ENCODE measurements around the gene KLK15.

KLK15 gene

GRCh38 chr19:50833117-50833801 is at the start of gene KLK15:
TSS of gene KLK15 (minus strand) at chr19:50833574. CDS start at chr19:50831492, 2,082 bp downstream.
- no peaks in the 10 kb centered on the region for H3K36me3 ChIP-seq (ENCODE audit: control insufficient read depth in 5 of 5, insufficient read depth in 5 of 5, low read length in 5 of 5)
- no peak within 1 kb of the TSS for H3K4me3 ChIP-seq (ENCODE audit: low read depth in 1 of 5, low read length in 5 of 5)
- H3K4me1 ChIP-seq (ENCODE audit: control insufficient read depth in 5 of 5, insufficient read depth in 5 of 5, low read length in 5 of 5), result peaks cover 0 to 13% (median 11%) of the 10 kb centered on the region in 5 donors
- H3K9ac ChIP-seq (ENCODE audit: low read length in 5 of 5), result no peak within 1 kb of the TSS
- H3K27me3 ChIP-seq (ENCODE audit: control insufficient read depth in 5 of 5, insufficient read depth in 4 of 5, low read length in 5 of 5), result peaks cover 7 to 52% (median 39%) of the 10 kb centered on the region in 5 donors
- H3K27ac ChIP-seq (ENCODE audit: low read depth, low read length), result no peak within 1 kb of the TSS
- no peaks in the 10 kb centered on the region for H3K9me3 ChIP-seq (ENCODE audit: control insufficient read depth in 5 of 5, low read length in 5 of 5)

- H3K27ac ChIP-seq (ENCODE audit: low read depth, low read length), result no peak overlapping the region
- H3K4me3 ChIP-seq (ENCODE audit: low read depth in 1 of 5, low read length in 5 of 5), result no peak overlapping the region
- H3K27me3 ChIP-seq (ENCODE audit: control insufficient read depth in 5 of 5, insufficient read depth in 4 of 5, low read length in 5 of 5), result peaks cover 0 to 37% (median 26%) of the 10 kb centered on the region in 5 donors
- H3K36me3 ChIP-seq (ENCODE audit: control insufficient read depth in 5 of 5, insufficient read depth in 5 of 5, low read length in 5 of 5), result no peaks in the 10 kb centered on the region
- no peaks in the 10 kb centered on the region for H3K9me3 ChIP-seq (ENCODE audit: control insufficient read depth in 5 of 5, low read length in 5 of 5)
- no peak overlapping the region for H3K9ac ChIP-seq (ENCODE audit: low read length in 5 of 5)
- H3K4me1 ChIP-seq (ENCODE audit: control insufficient read depth in 5 of 5, insufficient read depth in 5 of 5, low read length in 5 of 5), result no peaks in the 10 kb centered on the region
Measured at GRCh38 chr19:50882188-50882587, 48.8 kb upstream of the KLK15 start.

- no peaks in the 10 kb centered on the region for H3K9me3 ChIP-seq (ENCODE audit: control insufficient read depth in 5 of 5, low read length in 5 of 5)
- no peaks in the 10 kb centered on the region for H3K4me1 ChIP-seq (ENCODE audit: control insufficient read depth in 5 of 5, insufficient read depth in 5 of 5, low read length in 5 of 5)
- no peak overlapping the region for H3K4me3 ChIP-seq (ENCODE audit: low read depth in 1 of 5, low read length in 5 of 5)
- peaks cover 0 to 37% (median 35%) of the 10 kb centered on the region in 5 donors for H3K27me3 ChIP-seq (ENCODE audit: control insufficient read depth in 5 of 5, insufficient read depth in 4 of 5, low read length in 5 of 5)
- H3K9ac ChIP-seq (ENCODE audit: low read length in 5 of 5), result no peak overlapping the region
- H3K27ac ChIP-seq (ENCODE audit: low read depth, low read length), result no peak overlapping the region
- H3K36me3 ChIP-seq (ENCODE audit: control insufficient read depth in 5 of 5, insufficient read depth in 5 of 5, low read length in 5 of 5), result no peaks in the 10 kb centered on the region
Measured at GRCh38 chr19:50880241-50880640, 46.9 kb upstream of the KLK15 start.

GRCh38 chr19:50878851-50879250 is 45.5 kb upstream of the KLK15 start:
- peaks cover 7 to 46% (median 38%) of the 10 kb centered on the region in 5 donors for H3K27me3 ChIP-seq (ENCODE audit: control insufficient read depth in 5 of 5, insufficient read depth in 4 of 5, low read length in 5 of 5)
- no peak overlapping the region for H3K9ac ChIP-seq (ENCODE audit: low read length in 5 of 5)
- H3K4me3 ChIP-seq (ENCODE audit: low read depth in 1 of 5, low read length in 5 of 5), result no peak overlapping the region
- no peak overlapping the region for H3K27ac ChIP-seq (ENCODE audit: low read depth, low read length)
- H3K36me3 ChIP-seq (ENCODE audit: control insufficient read depth in 5 of 5, insufficient read depth in 5 of 5, low read length in 5 of 5), result no peaks in the 10 kb centered on the region
- no peaks in the 10 kb centered on the region for H3K9me3 ChIP-seq (ENCODE audit: control insufficient read depth in 5 of 5, low read length in 5 of 5)
- no peaks in the 10 kb centered on the region for H3K4me1 ChIP-seq (ENCODE audit: control insufficient read depth in 5 of 5, insufficient read depth in 5 of 5, low read length in 5 of 5)

- H3K4me1 ChIP-seq (ENCODE audit: control insufficient read depth in 5 of 5, insufficient read depth in 5 of 5, low read length in 5 of 5), result no peaks in the 10 kb centered on the region
Measured at GRCh38 chr19:50877338-50877737, 44.0 kb upstream of the KLK15 start.

GRCh38 chr19:50876456-50876855 is 43.1 kb upstream of the KLK15 start:
- Histone ChIP-seq H3K4me1 (ENCODE audit: control insufficient read depth in 5 of 5, insufficient read depth in 5 of 5, low read length in 5 of 5) (no peaks in the 10 kb centered on the region), H3K27ac (ENCODE audit: low read depth, low read length) (no peak overlapping the region), H3K9ac (ENCODE audit: low read length in 5 of 5) (no peak overlapping the region), H3K4me3 (ENCODE audit: low read depth in 1 of 5, low read length in 5 of 5) (no peak overlapping the region), H3K9me3 (ENCODE audit: control insufficient read depth in 5 of 5, low read length in 5 of 5) (no peaks in the 10 kb centered on the region), H3K27me3 (ENCODE audit: control insufficient read depth in 5 of 5, insufficient read depth in 4 of 5, low read length in 5 of 5) (peaks cover 7 to 56% (median 43%) of the 10 kb centered on the region in 5 donors), H3K36me3 (ENCODE audit: control insufficient read depth in 5 of 5, insufficient read depth in 5 of 5, low read length in 5 of 5) (no peaks in the 10 kb centered on the region)

More at GRCh38 chr19:50877338-50877737, 44.0 kb upstream of the KLK15 start:
- no peaks in the 10 kb centered on the region for H3K36me3 ChIP-seq (ENCODE audit: control insufficient read depth in 5 of 5, insufficient read depth in 5 of 5, low read length in 5 of 5)
- no peaks in the 10 kb centered on the region for H3K9me3 ChIP-seq (ENCODE audit: control insufficient read depth in 5 of 5, low read length in 5 of 5)
- H3K4me3 ChIP-seq (ENCODE audit: low read depth in 1 of 5, low read length in 5 of 5), result no peak overlapping the region
- H3K27me3 ChIP-seq (ENCODE audit: control insufficient read depth in 5 of 5, insufficient read depth in 4 of 5, low read length in 5 of 5), result peaks cover 7 to 56% (median 40%) of the 10 kb centered on the region in 5 donors
- H3K9ac ChIP-seq (ENCODE audit: low read length in 5 of 5), result no peak overlapping the region
- no peak overlapping the region for H3K27ac ChIP-seq (ENCODE audit: low read depth, low read length)

- peaks cover 7 to 55% (median 43%) of the 10 kb centered on the region in 5 donors for H3K27me3 ChIP-seq (ENCODE audit: control insufficient read depth in 5 of 5, insufficient read depth in 4 of 5, low read length in 5 of 5)
- no peaks in the 10 kb centered on the region for H3K36me3 ChIP-seq (ENCODE audit: control insufficient read depth in 5 of 5, insufficient read depth in 5 of 5, low read length in 5 of 5)
- H3K27ac ChIP-seq (ENCODE audit: low read depth, low read length), result no peak overlapping the region
- H3K4me1 ChIP-seq (ENCODE audit: control insufficient read depth in 5 of 5, insufficient read depth in 5 of 5, low read length in 5 of 5), result no peaks in the 10 kb centered on the region
- no peak overlapping the region for H3K9ac ChIP-seq (ENCODE audit: low read length in 5 of 5)
- no peak overlapping the region for H3K4me3 ChIP-seq (ENCODE audit: low read depth in 1 of 5, low read length in 5 of 5)
- H3K9me3 ChIP-seq (ENCODE audit: control insufficient read depth in 5 of 5, low read length in 5 of 5), result no peaks in the 10 kb centered on the region
Measured at GRCh38 chr19:50875795-50876422, 42.5 kb upstream of the KLK15 start.

- Histone ChIP-seq H3K9ac (ENCODE audit: low read length in 5 of 5) (no peak overlapping the region), H3K4me3 (ENCODE audit: low read depth in 1 of 5, low read length in 5 of 5) (no peak overlapping the region), H3K4me1 (ENCODE audit: control insufficient read depth in 5 of 5, insufficient read depth in 5 of 5, low read length in 5 of 5) (no peaks in the 10 kb centered on the region), H3K9me3 (ENCODE audit: control insufficient read depth in 5 of 5, low read length in 5 of 5) (no peaks in the 10 kb centered on the region), H3K27ac (ENCODE audit: low read depth, low read length) (no peak overlapping the region), H3K36me3 (ENCODE audit: control insufficient read depth in 5 of 5, insufficient read depth in 5 of 5, low read length in 5 of 5) (no peaks in the 10 kb centered on the region), H3K27me3 (ENCODE audit: control insufficient read depth in 5 of 5, insufficient read depth in 4 of 5, low read length in 5 of 5) (peaks cover 10 to 54% (median 44%) of the 10 kb centered on the region in 5 donors)
Measured at GRCh38 chr19:50874211-50874610, 40.8 kb upstream of the KLK15 start.

- Histone ChIP-seq H3K27me3 (ENCODE audit: control insufficient read depth in 5 of 5, insufficient read depth in 4 of 5, low read length in 5 of 5) (peaks cover 10 to 52% (median 40%) of the 10 kb centered on the region in 5 donors), H3K4me3 (ENCODE audit: low read depth in 1 of 5, low read length in 5 of 5) (no peak within 1 kb of the TSS), H3K9ac (ENCODE audit: low read length in 5 of 5) (no peak within 1 kb of the TSS), H3K36me3 (ENCODE audit: control insufficient read depth in 5 of 5, insufficient read depth in 5 of 5, low read length in 5 of 5) (no peaks in the 10 kb centered on the region), H3K4me1 (ENCODE audit: control insufficient read depth in 5 of 5, insufficient read depth in 5 of 5, low read length in 5 of 5) (no peaks in the 10 kb centered on the region), H3K9me3 (ENCODE audit: control insufficient read depth in 5 of 5, low read length in 5 of 5) (no peaks in the 10 kb centered on the region), H3K27ac (ENCODE audit: low read depth, low read length) (no peak within 1 kb of the TSS)
Measured at GRCh38 chr19:50873056-50873455, 39.7 kb upstream of the KLK15 start, which contains the start of gene KLK2. TSS of gene KLK2 (plus strand) at chr19:50873439. CDS start at chr19:50873474, 35 bp downstream.

GRCh38 chr19:50870417-50871089 is 37.2 kb upstream of the KLK15 start:
- Histone ChIP-seq H3K4me3 (ENCODE audit: low read depth in 1 of 5, low read length in 5 of 5) (no peak overlapping the region), H3K4me1 (ENCODE audit: control insufficient read depth in 5 of 5, insufficient read depth in 5 of 5, low read length in 5 of 5) (no peaks in the 10 kb centered on the region), H3K27me3 (ENCODE audit: control insufficient read depth in 5 of 5, insufficient read depth in 4 of 5, low read length in 5 of 5) (peaks cover 10 to 46% (median 22%) of the 10 kb centered on the region in 5 donors), H3K36me3 (ENCODE audit: control insufficient read depth in 5 of 5, insufficient read depth in 5 of 5, low read length in 5 of 5) (no peaks in the 10 kb centered on the region), H3K9me3 (ENCODE audit: control insufficient read depth in 5 of 5, low read length in 5 of 5) (no peaks in the 10 kb centered on the region), H3K9ac (ENCODE audit: low read length in 5 of 5) (no peak overlapping the region), H3K27ac (ENCODE audit: low read depth, low read length) (no peak overlapping the region)
